HG03175 (cell line): ENCODE measurements around the gene CCDC7.
"Not testable (repeated sequence)": the region's sequence is repeated elsewhere in the genome, so short reads cannot be mapped to it uniquely, and the experiment has no call there.

Experiments used
- ATAC-seq: cut with Tn5 transposase; IDR thresholded peaks from one replicate; pipeline ENCODE4 v1.9.1; 2021; ENCODE audit warnings: mild to moderate bottlenecking, moderate library complexity; ENCODE audit not compliant: unreplicated experiment

CCDC7 gene

DNA sequence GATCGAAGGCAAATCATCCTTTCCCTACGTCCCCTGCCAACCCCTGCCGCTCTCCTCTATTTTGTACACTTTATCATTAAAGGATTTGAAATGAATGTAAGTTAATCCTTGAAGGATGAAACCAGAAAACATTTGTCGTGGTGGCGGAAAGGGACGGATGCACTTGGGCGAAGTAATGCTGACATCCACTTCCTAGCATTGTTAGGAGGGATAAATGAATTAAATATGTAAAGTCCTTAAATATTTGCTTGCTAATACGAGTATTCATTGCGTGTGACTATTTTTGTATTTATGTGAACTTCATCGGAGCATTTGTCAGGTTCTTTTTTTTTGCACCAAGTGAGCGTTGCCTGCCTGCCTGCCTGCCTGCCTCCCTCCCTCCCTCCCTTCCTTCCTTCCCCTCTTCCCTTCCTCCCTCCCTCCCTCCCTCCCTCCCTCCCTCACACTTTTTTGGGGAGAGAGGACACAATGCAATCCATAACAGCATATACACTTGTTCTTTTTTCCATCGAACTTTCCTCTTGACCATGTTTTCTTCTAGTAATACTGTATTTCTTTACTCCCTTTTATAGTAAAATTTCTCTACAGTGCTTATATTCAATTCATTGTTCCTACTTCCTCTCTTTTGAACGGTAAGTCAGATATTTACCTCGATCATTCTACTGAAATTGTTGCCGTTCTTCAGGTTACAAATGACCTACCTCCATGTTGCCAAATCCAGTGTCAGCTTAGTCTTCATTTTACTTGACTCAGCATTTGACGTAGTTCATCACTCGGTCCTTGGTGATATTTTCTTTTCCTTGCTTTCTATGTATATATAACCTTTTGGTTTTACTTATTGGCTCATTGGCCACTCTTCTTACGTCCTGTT, 831 bp downstream of the CCDC7 start:
- ATAC-seq: peak; percentile 4

DNA sequence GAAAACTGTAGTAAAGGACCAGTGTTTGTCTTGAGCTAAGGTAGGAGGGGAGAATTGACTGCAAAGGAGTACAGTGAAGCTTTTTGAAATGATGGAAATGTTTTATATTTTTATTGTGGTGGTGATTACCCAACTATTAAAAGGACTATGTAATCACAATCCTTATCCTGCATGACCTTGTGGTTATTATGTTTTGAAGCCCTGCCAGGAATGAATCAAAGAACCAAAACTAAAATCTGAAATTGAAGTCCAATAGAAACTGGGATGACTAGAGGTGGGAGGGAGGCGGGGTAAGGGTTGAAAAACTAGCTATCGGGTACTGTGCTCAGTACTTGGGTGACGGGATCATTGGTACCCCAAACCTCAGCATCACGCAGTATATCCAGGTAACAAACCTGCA, 8.2 kb downstream of the CCDC7 start:
- ATAC-seq: no peak

DNA sequence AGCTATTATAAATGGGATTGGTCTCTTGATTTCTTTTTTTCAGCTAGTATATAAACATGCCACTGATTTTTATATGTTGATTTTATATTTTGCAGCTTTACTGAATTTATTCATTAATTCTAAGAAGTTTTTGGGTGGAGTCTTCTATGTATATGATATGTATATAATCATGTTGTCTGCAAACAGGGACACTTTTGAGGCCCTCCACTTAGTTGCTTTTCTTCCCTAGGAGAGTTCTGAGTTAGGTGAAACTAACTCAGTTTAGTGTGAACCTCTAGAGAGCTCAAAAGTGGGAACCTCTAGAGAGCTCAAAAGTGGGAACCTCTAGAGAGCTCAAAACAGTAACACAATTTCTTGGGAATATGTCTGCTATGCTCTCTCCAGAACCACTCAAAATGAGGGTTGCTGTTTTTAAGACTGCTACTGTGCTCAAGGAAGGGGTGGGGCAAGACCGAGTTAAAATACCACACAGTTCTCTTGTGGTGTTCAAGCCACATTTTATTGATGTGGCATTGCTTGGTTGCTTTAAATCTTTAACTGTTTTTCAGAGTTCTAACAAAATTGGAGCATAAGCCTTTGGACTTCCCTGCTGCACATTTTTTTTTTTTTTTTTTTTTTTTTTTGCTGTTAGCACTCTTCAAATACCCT, 13.2 kb downstream of the CCDC7 start:
- ATAC-seq: no peak

DNA sequence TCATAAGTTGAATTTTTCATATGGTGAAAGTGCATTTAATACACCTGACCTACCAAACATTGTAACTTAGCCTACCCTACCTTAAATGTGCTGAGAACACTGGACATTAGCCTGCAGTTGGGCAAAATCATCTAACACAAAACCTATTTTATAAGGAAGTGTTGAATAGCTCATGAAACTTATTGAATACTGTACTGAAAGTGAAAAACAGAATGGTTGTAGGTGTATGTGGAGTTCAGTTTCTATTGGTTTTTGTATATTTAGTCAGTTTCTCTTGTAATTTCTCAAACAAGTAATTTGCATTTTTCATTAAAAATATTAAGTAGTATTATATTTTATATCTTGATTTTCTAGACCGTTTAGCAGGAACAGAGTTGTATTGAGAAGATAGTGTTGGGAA, 15.3 kb downstream of the CCDC7 start:
- ATAC-seq: no peak

DNA sequence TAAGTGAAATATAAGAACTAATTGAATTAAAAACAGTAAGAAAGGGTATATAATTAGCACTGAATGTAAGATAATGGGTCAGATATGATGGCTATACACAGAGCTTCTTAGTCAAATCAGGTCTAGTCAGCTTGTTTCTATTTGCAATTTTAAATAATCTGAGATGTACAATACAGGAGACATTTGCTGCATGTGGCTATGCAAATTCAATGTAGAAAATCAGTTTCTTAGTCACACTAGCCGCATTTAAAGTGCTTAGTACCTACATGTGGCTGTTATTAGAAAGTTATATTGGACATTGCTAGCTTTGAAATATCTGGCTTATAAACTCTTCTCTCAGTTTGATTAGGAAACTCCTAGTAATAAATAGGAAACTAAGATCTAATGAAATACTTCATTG, 25.3 kb downstream of the CCDC7 start:
- ATAC-seq: no peak

DNA sequence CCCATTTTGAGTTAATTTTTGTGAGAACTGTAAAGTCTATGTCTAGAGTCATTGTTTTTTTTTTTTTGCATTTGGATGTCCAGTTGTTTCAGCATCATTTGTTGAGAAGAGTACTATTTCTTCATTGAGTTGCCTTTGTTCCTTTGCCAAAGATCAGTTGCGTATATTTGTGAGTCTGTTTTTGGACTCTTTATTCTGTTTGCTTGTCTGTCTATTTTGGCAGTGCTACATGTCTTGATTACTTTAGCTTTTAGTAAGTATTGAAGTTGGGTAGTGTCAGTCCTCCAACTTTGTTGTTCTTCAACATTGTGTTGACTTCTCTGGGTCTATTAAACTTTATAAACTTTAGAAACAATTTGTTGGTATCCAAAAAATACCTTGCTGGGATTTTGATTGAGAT, 31.6 kb downstream of the CCDC7 start:
- no peak for ATAC-seq

DNA sequence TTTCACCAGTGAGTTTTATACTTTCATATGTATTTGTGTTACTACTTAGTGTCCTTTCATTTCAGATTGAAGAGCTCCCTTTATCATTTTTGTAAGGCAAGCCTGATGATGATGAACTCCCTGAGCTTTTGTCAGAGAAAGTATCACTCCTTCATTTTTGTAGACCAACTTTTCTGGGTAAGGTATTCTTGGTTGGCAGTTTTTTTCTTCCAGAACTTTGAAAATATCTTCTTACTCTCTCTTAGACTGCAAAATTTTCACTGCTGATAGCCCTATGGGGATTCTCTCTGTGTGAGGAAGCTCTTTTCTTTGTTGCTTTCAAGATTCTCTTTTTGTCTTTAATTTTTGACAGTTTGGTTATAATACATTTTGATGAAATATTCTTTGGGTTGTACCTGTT, 35.7 kb downstream of the CCDC7 start:
- ATAC-seq: no peak

DNA sequence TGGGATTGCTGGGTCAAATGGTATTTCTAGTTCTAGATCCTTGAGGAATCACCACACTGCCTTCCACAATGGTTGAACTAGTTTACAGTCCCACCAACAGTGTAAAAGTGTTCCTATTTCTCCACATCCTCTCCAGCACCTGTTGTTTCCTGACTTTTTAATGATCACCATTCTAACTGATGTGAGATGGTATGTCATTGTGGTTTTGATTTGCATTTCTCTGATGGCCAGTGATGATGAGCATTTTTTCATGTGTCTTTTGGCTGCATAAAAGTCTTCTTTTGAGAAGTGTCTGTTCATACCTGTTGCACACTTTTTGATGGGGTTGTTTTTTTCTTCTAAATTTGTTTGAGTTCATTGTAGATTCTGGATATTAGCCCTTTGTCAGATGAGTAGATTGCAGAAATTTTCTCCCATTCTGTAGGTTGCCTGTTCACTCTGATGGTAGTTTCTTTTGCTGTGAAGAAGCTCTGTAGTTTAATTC, 37.1 kb downstream of the CCDC7 start:
- not testable (repeated sequence) for ATAC-seq

DNA sequence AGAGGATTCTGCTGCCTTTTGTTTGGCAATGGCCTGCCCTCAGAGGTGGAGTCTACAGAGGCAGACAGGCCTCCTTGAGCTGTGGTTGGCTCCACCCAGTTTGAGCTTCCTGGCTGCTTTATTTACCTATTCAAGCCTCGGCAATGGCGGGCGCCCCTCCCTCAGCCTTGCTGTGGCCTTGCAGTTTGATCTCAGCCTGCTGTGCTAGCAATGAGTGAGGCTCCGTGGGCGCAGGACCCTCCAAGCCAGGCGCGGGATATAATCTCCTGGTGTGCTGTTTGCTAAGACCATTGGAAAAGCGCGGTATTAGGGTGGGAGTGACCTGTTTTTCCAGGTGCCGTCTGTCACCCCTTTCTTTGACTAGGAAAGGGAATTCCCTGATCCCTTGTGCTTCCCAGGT, 42.1 kb downstream of the CCDC7 start:
- ATAC-seq: not testable (repeated sequence)

DNA sequence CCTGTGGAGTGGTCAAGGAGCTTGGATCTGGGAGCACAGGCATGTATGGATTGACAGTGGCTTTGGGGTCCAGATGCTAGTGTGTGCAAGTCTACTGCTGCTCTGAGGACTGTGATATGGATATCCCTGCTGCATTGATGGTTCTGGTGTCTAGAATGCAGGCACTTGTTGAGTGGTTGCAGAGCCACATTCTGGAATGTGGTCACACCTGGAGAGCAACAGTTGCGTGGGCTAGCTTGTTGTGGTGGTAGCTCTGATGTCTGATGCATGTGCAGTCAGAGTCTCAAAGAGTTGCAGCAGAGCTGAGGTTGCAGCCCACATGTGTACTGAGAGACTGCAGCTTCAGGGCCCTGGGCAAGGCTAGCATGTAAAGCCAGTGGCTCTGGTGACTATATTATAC, 43.2 kb downstream of the CCDC7 start:
- no peak for ATAC-seq

DNA sequence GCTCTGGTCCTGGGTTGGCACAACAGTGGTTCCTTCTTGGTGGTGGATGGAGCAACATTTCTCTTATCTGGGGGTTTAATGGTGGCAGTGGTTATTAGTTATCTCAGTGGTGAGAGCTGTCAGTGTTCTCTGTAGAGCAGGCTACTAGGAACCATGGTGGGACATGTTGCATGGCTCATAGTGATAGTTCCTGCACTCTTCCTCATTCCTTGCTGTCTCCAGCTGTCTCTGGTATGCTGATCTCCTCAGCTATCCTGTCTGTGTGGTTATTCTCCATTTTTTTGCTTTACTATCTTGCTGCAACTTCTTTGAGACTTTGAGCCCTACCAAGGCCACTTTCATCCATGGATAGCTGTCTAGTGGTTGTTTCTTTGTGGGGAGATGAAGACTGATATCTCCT, 44.0 kb downstream of the CCDC7 start:
- ATAC-seq: no peak

DNA sequence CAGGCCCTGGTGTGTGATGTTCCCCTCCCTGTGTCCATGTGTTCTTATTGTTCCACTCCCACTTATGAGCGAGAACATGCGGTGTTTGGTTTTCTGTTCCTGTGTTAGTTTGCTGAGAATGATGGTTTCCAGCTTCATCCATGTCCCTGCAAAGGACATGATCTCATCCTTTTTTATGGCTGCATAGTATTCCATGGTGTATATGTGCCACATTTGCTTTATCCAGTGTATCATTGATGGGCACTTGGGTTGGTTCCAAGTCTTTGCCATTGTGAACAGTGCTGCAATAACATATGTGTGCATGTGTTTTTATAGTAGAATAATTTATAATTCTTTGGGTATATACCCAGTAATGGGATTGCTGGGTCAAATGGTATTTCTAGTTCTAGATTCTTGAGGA, 48.6 kb downstream of the CCDC7 start:
- ATAC-seq: not testable (repeated sequence)

DNA sequence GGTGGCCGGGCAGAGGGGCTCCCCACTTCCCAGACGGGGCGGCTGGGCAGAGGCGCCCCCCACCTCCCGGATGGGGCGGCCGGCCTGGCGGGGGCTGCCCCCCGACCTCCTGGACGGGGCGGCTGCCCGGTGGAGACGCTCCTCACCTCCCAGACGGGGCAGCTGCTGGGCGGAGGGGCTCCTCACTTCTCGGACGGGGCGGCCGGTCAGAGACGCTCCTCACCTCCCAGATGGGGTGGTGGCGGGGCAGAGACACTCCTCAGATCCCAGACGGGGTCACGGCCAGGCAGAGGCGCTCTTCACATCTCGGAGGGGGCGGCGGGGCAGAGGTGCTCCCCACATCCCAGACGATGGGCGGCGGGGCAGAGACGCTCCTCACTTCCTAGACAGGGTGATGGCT, 54.2 kb downstream of the CCDC7 start:
- ATAC-seq: not testable (repeated sequence)

DNA sequence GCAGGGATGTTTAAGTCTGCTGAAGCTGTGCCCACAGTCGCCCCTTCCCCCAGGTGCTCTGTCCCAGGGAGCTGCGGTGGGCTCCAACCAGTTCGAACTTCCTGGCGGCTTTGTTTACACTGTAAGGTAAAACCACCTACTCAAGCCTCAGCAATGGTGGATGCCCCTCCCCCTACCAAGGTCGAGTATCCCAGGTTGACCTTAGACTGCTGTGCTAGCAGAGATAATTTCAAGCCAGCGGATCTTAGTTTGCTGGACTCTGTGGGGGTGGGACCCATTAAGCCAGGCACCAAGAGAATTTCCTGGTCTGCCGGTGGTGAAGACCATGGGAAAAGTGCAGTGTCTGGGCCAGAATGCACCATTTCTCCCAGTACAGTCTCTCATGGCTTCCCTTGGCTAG, 56.0 kb downstream of the CCDC7 start:
- ATAC-seq: no peak

DNA sequence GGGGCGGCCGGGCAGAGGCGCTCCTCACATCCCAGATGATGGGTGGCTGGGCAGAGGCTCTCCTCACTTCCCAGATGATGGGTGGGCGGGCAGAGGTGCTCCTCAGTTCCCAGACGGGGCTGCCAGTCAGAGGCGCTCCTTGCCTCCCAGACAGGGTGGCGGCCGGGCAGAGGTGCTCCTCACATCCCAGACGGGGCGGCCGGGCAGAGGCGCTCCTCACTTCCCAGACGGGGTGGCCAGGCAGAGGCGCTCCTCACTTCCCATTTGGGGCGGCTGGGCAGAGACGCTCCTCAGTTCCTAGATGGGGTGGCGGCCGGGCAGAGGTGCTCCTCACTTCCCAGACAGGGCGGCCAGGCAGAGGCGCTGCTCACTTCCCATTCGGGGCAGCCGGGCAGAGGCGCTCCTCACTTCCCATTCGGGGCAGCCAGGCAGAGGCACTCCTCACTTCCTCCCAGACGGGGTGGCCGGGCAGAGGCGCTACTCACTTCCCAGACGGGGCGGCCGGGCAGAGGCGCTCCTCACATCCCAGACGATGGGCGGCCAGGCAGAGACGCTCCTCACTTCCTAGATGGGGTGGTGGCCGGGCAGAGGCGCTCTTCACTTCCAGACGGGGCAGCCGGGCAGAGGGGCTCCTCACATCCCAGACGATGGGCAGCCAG, 60.0 kb downstream of the CCDC7 start:
- not testable (repeated sequence) for ATAC-seq

DNA sequence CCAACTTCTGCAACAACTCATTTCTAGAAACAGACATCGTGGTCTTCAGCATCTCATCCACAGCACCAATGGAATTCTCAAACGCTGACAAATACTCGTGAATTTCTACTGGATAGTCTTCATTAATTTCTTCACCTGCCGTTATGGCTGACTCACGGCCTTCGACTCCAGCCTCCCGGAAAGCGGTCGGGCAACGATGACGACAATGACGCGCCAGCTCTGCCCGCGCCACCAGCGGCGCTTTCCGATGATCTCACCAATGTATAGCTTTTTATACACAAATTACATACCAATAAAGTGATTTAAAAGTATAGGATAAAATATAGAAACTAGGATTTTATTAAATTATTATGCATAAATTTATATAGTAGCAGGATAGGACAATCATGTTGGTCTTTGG, 65.7 kb downstream of the CCDC7 start:
- no peak for ATAC-seq

DNA sequence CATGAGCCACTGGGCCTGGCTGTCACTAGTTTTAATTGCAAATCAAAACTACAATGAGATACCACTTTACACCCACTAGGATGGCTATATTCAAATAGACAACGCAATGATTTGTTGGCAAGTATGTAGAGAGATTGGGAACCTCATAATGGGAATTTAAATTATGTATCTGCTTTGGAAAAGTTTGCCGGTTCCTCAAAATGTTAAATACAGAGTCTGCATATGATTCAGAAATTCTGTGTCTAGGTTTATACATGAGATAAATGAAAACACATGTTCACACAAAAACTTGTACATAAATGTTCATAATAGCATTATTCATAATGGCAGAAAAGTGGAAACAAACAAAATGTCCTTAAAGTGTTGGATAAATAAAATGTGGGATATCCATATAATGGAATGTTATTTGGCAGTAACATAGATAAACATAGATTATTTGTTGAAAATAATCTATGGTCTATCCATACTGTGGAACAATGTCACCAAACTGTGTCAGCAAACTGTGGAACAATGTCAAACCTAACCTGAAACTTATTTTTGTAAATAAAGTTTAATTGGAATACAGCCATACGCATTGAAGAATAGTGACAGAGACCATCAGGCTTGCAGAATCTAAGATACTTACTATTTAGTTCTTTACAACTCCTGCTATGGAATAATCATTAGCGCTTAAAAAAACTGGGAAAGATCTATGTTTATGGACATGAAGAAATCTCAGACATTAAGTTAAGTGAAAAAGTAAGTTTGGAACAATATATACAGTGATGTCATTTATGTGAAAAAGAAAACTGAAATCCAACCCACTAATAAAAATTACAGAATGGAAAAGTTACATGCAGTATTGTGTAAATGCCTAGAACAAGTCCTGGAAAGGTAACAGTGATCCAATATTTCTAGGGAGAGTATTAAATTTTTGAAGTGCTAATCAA, 70.9 kb downstream of the CCDC7 start:
- ATAC-seq: no peak

DNA sequence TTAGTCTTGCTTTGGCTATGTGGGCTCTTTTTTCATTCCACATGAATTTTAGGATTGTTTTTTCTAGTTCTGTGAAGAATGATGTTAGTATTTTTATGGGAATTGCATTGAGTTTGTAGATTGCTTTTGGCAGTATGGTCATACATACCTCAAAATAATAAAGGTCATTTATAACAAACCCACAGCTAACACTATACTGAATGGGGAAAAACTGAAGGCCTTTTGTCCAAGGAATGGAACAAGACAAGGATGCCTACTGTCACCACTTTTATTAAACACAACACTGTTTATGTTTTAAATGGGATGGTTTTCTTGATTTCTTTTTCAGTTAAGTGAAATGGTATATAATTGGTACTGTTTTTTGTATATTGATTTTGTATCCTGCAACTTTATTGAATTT, 84.3 kb downstream of the CCDC7 start:
- ATAC-seq: no peak

DNA sequence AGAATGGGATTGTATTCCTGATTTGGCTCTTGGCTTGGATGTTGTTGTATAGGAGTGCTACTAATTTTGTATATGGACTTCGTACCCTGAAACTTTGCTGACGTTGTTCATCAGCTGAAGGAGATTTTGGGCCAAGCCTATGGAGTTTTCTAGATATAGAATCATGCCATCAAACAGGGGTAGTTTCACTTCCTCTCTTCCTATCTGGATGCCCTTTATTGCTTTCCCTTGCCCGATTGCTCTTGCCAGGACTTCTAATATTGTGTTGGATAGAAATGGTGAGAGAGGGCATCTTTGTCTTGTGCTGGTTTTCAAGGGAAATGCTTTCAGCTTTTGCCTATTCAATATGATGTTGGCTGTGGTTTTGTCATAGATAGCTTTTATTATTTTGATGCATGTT, 92.3 kb downstream of the CCDC7 start:
- no peak for ATAC-seq

DNA sequence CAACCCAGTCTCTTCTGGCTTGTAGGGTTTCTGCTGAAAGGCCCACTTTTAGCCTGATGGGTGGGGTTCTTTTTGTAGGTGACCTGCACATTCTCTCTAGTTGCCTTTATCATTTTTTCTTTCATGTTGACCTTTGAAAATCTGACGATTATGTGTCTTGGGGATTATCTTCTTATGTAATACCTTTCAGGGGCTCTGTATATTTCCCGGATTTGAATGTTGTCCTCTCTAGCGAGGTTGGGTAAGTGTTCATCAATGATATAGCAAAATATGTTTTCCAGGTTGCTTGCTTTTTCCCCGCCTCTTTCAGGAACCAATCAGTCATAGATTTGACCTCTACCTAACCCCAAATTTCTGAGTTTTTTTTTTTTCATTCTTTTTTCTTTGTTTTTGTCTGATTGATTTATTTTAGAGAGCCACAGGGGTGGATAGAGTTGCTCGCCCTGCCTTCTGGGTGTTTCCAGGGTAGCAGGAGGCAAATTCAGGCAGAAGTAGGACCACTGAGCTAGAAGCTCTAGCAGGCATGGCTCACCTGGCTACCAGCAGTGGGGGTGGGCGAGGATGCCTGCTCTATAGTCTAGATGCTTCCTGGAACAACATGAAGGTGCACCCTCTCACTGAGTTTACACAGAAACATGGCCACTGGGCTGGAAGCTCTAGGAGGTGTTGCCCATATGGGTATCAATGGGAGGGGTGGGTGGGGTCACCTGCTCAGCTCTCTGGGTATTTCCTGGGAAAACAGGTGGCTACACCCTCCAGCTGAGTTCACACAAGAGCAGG, 94.9 kb downstream of the CCDC7 start:
- ATAC-seq: no peak
